Dedifferentiated amniotic fluid mesenchymal stem cell (primary cell): ENCODE results near the gene AUTS2.

Source experiments
- DNase-seq: peaks from one replicate; pipeline ENCODE4 v3.0.0-alpha.2; 2016; ENCODE audit errors: extremely low spot score

AUTS2 gene

DNA sequence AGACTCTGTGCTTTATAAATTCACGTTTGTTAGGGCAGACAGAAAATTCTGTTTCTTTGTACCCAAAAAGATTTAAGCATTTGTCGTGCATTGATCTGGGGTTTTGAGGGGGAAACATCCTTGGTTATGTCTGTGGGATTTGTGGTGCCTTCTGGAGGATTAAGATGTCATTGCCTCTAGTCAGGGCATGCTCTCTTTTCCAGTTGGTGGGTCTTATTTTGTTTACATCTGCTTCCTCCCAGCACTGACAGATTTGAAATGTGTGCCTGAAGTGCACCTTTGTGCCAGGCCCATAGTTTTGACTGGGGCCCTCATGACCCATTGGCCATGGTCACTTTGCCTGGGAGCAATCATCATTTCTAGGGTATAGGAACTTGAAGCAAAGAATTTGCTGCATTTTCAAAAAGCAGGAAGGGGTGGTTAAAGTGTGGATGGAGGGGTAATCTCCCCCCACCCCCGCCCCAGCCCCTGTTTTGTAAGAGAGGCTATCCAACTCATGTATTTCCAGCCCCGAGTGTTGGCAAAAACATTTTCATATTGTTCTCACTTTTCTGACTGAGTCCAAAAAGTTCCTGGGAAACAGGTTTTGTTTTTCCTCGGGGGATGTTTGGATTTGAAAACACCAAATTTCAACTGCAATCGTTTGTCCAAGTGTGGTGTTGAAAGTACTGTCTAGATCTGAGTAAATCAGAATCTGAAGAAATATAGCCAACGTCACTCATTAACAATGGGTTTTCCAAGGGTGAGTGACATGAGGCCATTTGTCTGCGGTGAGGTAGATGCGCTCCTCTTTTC is 1145.5 kb downstream of the AUTS2 start:
- no peak for DNase-seq

DNA sequence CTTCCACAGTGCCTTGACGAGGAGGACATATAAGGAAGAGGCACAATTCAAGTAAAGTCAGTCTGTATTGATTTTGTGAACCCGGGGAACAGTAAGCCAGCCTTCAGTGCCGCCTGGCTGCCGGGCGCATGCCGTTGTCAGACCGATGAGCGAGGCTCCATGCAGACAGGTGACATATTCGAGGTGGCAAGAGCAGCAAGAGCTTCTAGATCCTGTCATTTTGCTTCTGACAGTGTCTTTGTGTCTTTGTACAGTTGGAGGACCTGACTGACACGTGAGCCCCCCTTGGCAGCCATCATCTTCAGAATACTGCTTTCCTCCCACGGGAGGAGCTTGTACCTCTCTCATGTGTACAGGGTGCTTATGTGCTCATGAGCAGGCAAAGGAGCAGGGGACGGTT is 1146.2 kb downstream of the AUTS2 start:
- DNase-seq, result no peak

DNA sequence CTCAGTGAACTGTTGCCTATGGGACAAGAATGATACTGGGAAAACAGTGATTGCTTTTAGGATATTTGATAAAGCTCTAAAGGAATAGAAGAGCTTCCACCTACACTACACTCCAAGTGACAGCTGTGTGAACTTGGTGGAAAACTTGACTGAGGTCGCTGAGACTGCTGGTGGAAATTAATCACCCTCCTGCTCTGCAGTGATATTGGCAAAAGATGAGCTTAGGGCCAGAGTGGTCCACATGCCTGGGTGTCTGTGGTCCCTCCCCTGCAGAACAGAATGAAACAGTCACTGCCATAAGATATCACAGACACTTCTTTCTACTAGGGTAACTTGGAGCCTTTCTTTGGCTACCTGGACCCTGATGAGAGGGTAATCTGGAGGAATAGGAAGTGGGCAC is 1151.6 kb downstream of the AUTS2 start:
- no peak for DNase-seq

DNA sequence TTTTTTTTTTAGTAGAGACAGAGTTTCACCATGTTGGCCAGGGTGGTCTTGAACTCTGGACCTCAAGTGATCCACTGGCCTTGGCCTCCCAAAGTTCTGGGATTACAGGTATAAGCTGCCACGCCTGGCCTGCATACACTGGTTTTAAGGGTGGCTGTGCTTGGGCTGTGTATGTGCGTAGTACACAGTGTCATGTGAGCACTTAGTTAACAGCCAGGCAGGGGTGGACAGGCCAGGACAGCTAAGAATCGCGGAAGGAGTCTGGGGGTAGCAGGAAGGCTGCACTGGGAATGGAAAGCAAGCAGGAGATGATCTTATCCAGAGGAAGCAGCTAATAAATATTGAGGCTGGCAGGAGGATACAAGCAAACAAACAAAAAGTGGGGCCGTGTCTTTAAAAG is 1153.6 kb downstream of the AUTS2 start:
- no peak for DNase-seq

DNA sequence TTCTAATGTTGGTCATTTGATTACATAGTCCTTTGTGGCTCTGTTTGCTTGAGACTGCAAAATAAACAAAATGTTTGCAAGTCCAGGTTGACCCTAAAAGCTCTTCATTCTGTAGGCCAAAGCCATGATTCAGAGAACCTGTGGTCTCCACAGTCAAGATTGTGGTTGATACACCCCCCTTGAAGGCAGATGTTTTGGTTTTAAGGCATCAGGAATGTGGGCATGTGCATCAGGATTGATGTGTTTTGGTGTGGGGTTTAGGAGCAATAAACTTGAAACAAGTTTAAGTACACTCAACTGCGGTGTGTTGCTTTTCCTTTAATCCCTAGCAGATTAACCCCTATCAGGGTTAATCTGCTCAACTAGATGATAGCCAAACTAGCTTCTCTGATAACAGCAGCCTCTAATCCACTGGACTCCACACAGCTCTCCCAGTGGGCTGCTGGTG is 1154.5 kb downstream of the AUTS2 start:
- no peak for DNase-seq

DNA sequence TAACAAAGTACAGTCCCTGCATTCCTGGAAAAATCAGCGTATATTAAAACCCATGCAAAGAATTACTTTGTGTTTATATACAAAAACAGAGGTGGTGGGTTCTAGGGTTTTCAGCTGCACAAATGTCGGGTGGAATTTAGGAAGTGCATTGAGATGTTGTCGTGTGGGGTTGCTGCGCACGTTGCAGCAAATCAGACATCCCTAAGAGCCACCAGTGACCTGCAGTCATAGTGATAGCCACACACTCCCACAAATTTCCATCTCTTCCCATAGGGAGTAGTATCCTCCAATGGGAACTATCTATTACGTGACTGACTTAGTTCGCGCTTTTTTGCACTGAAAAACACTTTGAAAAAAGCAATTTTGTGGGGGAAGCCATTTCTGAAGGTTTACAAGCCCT is 1158.5 kb downstream of the AUTS2 start:
- DNase-seq, result no peak

DNA sequence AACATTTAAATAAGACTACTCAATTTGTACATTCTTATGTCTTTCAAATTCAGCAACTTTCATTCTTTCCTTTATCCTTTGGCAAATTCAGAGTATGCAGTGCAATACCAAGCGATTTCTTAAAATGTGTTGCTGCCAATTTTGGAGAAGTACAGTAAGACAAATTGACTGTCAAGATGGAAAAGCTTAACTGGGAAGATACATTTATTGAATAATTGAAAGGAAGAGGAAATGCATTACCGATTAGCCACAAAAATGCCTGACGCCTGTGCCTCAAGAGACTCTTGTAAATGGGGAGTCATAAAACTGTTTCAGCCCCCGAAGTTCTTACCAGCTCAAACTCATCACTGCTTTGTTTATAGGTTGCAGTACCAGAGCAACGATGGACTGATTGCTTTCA is 1160.4 kb downstream of the AUTS2 start:
- DNase-seq, result no peak

DNA sequence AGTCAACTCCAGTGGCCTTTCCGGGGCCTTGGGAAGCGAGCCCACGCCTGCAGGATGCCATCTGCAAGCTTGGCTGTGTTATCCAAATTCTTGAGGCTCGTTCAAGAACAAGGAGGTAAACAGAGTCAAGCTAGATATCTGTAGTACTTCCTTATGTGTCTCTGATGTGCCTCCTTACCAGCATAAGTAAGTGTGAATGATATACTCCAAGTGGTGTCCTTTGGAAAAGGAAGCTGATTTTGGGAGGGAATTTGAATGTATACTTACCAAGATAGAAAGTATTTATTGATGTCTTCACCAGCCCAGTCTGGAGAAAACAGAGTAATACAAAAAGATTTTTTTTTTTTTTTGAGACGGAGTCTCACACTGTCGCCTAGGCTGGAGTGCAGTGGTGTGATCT is 1161.4 kb downstream of the AUTS2 start:
- no peak for DNase-seq

DNA sequence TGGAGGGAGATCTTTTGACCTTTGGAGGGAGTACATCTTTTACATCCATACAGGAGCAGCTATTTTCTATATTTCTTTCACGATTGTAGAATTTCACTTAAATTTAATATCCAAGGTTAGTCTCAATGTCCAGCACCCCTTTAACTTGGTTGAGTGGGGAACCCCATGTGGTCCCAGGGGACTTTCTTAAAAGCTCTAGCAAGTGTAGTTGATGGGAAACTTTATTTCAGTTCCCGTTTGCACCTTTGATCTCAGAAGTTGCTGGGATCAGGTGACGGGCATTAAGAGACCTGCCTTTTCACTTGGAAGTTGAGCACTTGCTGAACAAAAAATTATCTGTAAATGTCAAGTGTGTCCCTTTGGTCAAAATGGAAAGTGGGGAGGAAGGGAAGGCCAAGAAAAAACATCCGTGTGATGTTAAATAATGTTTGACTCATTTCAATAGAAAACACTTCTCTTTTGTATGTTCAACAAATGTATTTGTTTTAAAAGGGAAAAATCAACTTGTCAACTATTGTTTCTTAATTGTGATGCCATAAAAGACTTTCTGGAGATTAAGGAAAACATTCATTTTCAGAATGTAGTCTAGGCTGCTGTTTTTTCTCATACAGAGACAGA is 1163.5 kb downstream of the AUTS2 start:
- no peak for DNase-seq

DNA sequence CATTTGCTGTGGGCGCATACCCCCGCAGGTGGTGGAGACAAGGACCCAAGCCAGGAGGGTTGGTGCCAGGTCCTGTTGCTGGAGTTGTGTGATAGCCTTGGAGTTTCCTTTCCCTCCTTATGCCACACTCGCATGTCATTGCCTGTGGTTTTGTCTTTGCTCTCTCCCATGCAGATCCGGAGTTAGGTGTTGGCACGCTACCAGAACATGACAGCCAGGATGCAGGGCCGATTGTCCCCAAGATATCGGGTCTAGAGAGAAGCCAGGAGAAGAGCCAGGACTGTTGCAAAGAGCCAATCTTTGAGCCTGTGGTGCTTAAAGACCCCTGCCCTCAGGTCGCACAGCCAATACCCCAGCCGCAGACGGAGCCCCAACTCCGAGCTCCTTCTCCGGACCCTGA is 1164.4 kb downstream of the AUTS2 start:
- no peak for DNase-seq

DNA sequence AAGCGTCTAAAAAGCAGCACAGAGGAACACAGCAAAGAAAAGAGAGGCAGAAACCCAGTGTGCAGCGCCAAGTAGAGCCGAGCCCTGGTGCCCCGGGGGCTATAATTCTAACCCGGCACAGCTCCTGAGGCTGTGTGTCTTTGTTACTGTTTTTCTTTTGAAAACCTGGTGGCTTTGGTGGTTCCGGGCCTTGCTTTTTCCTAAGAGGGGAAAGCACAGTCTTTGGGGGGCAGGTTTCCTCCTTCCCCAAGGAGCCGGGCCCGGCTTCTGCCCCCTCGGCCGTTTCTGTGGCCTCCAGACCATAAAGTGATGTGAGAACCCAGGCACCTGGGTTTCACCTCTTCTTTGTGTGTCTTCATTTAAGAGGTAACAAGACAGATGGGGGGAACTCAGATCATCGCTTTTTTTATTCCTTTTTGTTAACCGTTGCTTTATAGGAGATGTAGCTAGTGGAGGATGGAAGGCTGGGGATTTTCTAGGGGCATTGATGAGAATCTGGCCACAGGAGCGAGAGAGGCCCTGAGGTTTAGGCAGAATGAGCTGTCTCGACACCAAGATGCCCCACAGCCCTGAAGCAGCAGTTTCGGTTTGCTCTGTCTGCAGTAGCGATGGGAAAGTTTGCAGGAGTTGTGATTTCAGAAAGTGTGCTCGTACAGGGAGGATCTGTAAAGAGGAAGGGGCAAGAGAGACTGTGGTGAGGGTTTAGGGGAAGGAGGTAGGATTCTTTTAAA is 1165.9 kb downstream of the AUTS2 start:
- DNase-seq, result no peak

DNA sequence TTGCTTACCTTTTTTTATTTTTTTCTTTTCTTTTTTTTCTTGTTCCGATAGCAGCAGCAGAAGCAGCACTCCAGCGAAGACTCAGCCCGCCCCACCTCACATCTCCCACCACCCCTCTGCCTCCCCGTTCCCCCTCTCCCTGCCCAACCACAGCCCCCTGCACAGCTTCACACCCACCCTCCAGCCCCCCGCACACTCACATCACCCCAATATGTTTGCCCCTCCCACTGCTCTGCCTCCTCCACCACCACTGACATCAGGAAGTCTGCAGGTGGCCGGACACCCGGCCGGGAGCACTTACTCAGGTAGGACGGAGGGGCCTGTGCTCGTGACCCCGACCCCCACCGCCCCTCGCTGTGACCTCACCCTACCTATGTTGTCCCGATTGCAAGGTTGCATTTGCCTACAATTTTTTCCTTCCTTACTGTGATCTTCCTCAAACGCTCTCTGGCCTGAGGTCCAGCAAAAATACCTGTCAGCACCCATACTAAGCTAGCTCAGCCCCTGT is 1166.5 kb downstream of the AUTS2 start:
- no peak for DNase-seq

DNA sequence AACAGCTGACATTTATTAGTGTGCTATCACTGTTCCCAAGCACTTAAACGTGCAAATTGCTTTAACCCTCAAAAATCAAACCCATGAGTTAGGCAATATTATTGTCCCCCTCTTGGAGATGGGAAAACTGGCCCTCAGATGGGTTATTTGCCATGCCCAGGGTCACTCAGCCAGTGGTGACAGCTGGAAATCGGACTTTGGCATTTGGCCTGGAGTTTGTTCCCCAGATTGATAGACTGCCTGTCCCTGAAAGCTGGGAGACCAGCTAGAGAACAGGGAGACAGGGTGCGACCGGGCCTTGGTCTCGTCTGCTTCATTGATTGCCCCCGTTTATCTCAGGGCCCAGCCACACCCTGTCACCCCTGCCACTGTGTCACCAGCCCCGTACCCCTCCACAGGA is 1167.4 kb downstream of the AUTS2 start:
- DNase-seq, result no peak

DNA sequence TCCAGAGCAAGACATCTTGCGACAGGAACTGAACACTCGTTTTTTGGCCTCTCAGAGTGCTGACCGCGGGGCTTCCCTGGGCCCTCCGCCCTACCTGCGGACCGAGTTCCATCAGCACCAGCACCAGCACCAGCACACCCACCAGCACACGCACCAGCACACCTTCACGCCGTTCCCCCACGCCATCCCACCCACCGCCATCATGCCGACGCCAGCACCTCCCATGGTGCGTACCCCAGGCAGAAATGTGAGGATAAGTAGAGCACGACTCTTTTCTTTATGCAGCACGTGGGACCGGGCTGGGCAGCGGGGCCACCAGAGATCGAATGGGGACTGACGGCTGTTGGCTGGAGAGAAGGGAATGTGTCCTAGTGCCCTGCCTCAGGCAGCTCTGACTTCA is 1167.8 kb downstream of the AUTS2 start:
- DNase-seq, result no peak

DNA sequence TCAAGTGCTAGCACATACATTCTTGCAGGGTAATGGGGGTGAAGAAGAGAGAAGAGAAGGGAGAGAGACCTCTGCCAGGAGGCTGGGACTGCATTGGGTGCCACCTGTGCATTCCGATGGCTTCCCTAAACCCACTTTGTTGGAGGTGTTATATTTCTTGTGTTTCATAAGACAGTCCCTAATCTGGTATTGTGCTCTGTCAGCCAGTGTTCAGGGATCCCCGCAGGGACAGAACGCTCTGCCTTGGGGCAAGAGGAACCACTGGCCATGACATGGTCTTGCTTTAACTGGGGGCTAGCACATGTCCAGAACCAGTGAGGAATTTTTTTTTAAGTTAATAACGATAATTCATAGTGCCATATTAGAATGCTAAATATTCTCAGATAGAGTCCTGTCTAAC is 1168.4 kb downstream of the AUTS2 start:
- no peak for DNase-seq

DNA sequence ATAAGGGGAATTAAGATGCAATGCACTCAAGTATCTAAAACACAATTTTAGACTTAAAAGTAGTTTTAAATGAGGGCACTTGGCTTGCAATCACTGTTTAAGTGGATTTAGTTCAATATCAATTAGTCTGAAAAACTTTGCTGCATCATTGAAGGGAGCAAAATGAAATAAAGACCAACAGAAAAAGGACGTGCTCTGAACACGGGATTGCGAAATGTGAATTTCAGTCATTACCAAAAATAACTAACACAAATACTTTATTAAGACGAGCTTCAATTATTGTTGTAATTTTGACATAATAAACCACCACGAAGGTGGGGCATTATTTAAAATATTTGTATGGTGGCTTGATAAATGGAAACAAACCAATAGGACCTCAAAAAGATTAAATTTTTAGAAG is 1171.9 kb downstream of the AUTS2 start:
- no peak for DNase-seq

DNA sequence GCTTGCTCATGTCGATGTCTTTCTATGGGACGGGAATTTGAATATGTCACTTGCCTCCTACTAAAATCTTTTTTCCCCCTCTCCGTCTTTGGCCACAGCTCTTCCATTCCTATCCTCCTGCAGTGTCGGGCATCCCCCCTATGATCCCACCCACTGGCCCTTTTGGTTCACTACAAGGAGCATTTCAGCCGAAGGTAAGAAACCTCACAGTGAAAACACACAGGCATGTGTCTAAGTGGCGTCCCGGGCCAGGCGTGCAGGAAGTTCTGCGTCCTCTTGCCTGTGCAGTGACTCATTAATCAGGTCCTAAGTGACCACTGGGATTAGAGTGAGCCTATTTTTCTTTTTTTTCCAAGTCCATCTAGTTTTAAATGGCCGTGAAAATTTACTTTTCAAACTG is 1173.2 kb downstream of the AUTS2 start:
- DNase-seq, result no peak

DNA sequence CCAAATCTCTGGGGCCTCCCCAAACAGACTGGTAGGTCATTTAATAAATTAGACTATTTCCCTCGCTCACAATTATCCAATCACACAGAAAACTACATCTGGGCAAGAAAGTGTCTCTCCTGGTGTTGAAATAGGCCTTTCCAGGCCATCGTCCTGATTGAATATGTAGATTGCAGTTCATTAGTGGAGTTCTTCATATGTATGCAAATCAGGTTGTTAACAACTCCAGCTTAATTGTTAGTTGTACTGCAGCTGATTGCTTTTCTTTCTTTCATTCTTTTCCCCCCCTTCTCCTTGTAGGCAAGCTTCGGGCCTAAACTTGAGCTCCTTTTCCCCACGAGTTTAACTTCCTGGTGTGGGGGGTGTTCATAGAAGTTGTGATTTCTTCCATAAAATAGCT is 1174.6 kb downstream of the AUTS2 start:
- no peak for DNase-seq

DNA sequence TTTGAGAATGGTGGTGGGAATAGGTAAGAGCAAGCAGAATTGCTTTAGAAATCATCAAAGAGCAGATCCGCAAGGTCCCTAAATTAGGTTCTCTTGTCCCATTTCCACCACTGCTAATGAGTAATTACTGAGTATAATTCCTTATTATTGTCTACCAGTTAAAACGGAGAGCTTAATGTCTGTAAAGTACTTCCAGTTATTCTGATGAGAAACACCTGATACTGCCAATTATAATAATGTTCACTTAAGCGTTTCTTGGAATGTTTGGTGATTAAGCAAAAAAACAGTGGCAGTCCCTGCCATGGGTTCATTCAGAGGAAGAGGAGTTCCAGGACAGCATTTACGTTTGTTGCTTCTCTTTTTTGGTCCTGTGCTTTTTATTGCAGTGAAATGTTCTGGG is 1175.1 kb downstream of the AUTS2 start:
- DNase-seq, result no peak

DNA sequence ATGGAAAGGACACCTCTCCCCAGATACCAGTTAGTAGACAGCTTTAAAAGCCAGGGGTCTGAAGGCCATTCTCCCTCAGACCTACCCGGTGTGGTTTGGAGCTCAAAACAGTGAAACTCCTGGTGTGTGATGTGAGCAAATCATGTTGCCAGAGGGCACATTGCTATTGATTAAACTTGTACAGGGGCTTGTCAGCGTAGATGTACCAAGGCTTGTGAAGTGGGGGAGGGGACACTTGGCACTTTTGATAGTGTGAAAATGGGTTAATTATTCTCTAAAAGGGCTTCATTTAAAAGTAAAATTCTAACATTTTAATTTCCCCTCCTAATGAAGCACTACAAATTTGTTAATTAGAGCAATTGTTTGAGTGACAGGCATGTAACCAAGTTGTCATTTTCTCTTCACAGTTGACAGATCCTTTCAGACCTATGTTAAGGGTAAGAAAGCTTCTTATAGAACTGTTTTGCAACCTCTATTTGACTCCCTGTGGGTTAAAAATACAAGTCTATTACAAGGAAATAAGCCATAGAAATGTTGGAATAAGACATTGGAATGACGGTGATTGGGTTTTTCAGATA is 1176.8 kb downstream of the AUTS2 start:
- no peak for DNase-seq

DNA sequence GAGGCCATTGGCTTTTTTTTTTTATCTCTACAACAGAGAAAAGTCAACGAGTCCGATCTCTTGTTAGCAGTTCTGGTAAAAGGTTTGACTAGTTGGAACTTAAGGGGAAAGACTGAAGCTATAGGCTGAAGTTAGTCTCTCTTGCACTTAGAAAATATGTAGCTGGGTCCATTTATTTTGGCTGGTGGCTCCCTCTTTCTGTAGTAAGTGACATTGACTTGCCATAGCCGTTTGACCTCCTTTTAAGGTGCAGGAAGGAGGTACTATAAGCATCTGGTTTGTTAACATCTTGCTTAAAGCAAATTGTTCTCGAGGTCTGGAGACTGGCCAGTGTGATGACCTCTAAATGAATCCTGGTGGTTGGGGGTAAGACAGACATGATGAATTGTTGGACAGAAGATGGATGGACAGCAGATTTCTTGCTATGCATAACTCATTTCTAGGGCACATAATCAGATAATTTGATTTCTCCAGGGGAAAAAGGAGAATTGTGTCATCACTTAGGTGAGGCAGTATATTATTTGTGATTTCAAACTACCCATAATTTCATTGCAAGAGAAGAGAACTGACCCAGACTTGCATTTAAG is 1177.4 kb downstream of the AUTS2 start:
- DNase-seq, result no peak

DNA sequence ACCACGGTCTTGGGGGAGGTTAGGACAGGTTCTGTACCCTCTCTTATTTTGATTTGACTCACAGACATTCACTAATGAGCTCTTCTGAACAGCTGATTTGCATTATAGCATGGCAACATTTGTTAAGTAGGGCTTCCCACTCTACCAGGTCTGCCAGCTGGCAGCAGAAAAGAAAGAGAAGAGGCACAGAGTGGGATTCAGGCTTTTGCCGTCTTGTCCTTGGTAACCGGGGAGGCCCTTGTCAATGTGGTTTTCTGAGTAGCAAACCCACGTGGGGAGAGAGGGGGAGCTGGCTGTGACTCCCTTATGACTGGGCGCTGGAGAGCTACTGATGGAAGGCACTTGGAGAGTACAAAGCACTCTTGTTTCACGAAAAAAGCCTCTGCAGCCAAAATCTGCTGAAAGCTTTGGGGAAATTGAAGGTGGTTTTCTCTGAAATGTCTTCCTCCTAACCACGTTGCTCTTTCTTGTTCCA is 1178.4 kb downstream of the AUTS2 start:
- DNase-seq, result no peak
